Ishikawa (cell line): ENCODE measurements around the gene ERVMER34-1.

Experiments used
- CEBPB ChIP-seq: IDR thresholded peaks from 2 replicates; pipeline ENCODE4 v1.6.1; 2012
- CREB1 ChIP-seq: IDR thresholded peaks from 2 replicates; pipeline ENCODE4 v1.6.1; 2012; ENCODE audit warnings: low read depth
- FOXM1 ChIP-seq: IDR thresholded peaks from 2 replicates; pipeline ENCODE4 v1.6.1; 2012; ENCODE audit warnings: low read depth, borderline replicate concordance
- RAD21 ChIP-seq: IDR thresholded peaks from 2 replicates; pipeline ENCODE4 v1.6.1; 2012; ENCODE audit warnings: low read depth
- REST ChIP-seq: IDR thresholded peaks from 2 replicates; pipeline ENCODE4 v1.6.1; 2012; ENCODE audit warnings: low read depth, mild to moderate bottlenecking
- TAF1 ChIP-seq: IDR thresholded peaks from 2 replicates; pipeline ENCODE4 v1.6.1; 2012; ENCODE audit warnings: low read depth, mild to moderate bottlenecking
- TEAD4 ChIP-seq: IDR thresholded peaks from 2 replicates; pipeline ENCODE4 v1.6.1; 2012
- YY1 ChIP-seq: IDR thresholded peaks from 2 replicates; pipeline ENCODE4 v1.6.1; 2012; ENCODE audit warnings: low read depth

- TF ChIP-seq YY1 (no peak), CREB1 (no peak), FOXM1 (no peak), TAF1 (no peak), RAD21 (no peak), TEAD4 (no peak), REST (no peak), CEBPB (no peak)
These were observed 57.7 kb downstream of the ERVMER34-1 start for GRCh38 chr4:52693492-52693891.
